ENCODE results near the gene GLS2. TPM values are rescaled to one million over a fixed set of nuclear protein-coding genes. Genes with fewer than 3 reads are reported as not detected.

Gene GLS2
- total and polyA plus RNA-seq, 9 of the 15 experiments (the other 6 are each of a cell fraction or from before 2014, with no cell fraction given): 0.11 TPM; not detected in 8

DNA sequence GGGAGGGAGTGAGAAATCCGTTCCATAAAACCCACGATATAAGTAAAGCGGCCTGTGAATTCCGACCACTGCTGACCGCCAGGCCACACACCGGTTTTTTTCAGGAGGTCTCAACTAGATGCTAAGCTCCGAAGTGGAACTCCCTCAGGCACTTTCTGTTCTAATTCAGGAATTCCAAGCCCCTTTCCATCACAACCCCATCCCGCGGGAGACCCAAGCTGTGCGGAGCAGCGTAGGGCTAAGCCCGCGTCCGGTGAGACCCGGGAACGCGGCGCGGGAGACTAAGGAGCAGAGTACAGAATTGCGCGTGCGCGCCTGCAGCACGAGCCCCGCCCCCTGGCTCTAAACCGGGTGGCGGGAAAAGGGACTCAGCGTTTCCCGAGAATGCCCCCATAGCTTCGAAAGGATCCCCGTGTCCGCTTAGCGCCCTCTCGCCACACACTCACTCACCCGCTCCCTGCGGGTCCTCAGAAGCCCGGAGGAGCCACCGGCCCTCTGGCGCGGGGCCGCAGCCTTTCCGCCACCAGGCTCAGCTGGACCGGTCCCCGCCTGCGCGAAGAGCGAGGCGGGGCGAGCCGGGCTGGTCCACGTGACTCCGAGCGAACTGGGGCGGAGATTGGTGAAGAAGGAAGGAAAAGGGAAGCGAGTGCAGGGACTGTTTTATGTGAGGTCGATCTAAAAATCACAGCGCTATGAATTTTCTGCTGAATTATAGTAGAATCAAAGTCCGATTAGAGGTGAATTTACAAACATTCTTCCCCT, 38.9 kb downstream of the GLS2 start, which contains the start of gene TIMELESS (continued):
- TF ChIP-seq ID3 (CRISPR knock-in tag; IDR thresholded peaks at IDR 0.05): no peak
- TF ChIP-seq ID3 (tag; IDR thresholded peaks at IDR 0.05): no peak
- TF ChIP-seq KLF16 (IDR thresholded peaks at IDR 0.05): no peak
- no peak for TF ChIP-seq RBM25 (IDR thresholded peaks at IDR 0.05; ENCODE audit: low read depth, low read length, severe bottlenecking)
- TF ChIP-seq, protein P1, sequence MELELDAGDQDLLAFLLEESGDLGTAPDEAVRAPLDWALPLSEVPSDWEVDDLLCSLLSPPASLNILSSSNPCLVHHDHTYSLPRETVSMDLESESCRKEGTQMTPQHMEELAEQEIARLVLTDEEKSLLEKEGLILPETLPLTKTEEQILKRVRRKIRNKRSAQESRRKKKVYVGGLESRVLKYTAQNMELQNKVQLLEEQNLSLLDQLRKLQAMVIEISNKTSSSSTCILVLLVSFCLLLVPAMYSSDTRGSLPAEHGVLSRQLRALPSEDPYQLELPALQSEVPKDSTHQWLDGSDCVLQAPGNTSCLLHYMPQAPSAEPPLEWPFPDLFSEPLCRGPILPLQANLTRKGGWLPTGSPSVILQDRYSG (tag; conservative IDR thresholded peaks at IDR 0.05; ENCODE audit: low read depth): 0 out of 2 replicates have a peak, but pooled peaks have one; percentile 29
- TF ChIP-seq, protein P2, sequence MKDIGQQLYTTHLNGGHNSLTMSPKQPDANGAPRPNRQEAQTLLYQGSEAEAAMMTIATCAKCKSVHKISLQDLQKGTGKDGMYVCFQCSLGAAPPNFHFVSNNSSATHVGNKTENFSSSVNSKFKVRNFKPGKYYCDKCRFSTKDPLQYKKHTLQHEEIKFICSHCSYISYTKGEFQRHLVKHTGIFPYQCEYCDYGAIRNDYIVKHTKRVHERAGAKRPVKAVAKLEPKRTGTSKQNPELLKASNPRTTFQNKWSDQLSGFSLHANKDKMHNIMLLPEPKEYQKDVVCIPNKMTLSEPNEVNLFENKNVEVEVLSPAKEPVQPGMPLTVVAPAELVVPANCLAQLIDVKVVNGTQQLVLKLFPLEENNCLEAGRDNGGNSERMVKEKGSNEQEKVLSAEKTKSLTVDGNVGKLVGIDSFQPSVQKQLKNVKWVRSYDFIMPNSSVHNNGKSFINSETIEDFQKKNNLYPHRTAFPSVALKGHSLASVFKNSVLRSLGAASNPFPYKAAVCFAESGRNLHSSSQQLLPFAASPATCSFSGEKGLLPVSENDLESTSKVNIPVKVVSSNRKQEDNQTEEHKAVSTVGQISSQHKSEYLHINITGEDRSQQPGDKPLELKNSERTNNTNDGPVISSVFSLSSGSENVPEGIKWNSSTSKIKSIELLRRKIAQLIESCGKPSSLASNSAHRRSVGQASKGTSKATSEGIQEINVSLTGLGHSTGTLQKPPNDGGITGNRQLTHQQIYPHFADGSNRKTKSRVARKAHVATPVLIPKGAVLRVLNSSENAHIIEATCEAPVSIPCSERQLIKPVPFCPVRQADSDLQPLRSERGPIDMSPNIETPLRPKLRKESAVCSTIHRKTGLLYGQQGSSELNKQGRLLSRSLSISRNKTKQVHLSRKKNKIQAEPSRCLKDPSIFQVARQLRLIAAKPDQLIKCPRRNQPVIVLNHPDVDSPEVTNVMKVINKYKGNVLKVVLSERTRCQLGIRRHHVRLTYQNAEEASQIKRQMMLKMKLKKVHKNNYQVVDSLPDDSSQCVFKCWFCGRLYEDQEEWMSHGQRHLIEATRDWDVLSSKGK (CRISPR knock-in tag; IDR thresholded peaks at IDR 0.05): no peak
- TF ChIP-seq ZFP1 (CRISPR knock-in tag; IDR thresholded peaks at IDR 0.05): no peak
- no peak for TF ChIP-seq CCAR2 (IDR thresholded peaks at IDR 0.05; ENCODE audit: low read depth, low read length)
- TF ChIP-seq ZBTB7A (IDR thresholded peaks at IDR 0.05; ENCODE audit: borderline replicate concordance, control insufficient read depth, low read depth, low read length): peak; percentile 62; the same call in 1 of the 2 replicates
- TF ChIP-seq FOXK2 (conservative IDR thresholded peaks at IDR 0.05 in 1 of 2, IDR thresholded peaks at IDR 0.05 in 1 of 2; ENCODE audit: low read depth in 2 of 2): 0 out of 4 replicates have a peak, but pooled peaks of 1 of the 2 experiments have one; percentile 49
- TF ChIP-seq RAD51 (IDR thresholded peaks at IDR 0.05; ENCODE audit: borderline replicate concordance, low read depth): peak; percentile 96
- peak; percentile 41; the same call in 1 of the 2 replicates for TF ChIP-seq CREM (IDR thresholded peaks at IDR 0.05; ENCODE audit: low read depth)
- TF ChIP-seq, protein P3, sequence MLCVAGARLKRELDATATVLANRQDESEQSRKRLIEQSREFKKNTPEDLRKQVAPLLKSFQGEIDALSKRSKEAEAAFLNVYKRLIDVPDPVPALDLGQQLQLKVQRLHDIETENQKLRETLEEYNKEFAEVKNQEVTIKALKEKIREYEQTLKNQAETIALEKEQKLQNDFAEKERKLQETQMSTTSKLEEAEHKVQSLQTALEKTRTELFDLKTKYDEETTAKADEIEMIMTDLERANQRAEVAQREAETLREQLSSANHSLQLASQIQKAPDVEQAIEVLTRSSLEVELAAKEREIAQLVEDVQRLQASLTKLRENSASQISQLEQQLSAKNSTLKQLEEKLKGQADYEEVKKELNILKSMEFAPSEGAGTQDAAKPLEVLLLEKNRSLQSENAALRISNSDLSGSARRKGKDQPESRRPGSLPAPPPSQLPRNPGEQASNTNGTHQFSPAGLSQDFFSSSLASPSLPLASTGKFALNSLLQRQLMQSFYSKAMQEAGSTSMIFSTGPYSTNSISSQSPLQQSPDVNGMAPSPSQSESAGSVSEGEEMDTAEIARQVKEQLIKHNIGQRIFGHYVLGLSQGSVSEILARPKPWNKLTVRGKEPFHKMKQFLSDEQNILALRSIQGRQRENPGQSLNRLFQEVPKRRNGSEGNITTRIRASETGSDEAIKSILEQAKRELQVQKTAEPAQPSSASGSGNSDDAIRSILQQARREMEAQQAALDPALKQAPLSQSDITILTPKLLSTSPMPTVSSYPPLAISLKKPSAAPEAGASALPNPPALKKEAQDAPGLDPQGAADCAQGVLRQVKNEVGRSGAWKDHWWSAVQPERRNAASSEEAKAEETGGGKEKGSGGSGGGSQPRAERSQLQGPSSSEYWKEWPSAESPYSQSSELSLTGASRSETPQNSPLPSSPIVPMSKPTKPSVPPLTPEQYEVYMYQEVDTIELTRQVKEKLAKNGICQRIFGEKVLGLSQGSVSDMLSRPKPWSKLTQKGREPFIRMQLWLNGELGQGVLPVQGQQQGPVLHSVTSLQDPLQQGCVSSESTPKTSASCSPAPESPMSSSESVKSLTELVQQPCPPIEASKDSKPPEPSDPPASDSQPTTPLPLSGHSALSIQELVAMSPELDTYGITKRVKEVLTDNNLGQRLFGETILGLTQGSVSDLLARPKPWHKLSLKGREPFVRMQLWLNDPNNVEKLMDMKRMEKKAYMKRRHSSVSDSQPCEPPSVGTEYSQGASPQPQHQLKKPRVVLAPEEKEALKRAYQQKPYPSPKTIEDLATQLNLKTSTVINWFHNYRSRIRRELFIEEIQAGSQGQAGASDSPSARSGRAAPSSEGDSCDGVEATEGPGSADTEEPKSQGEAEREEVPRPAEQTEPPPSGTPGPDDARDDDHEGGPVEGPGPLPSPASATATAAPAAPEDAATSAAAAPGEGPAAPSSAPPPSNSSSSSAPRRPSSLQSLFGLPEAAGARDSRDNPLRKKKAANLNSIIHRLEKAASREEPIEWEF (CRISPR knock-in tag; IDR thresholded peaks at IDR 0.05): no peak
- no peak for TF ChIP-seq JUNB (CRISPR knock-in tag; conservative IDR thresholded peaks at IDR 0.05)
- TF ChIP-seq FIP1L1 (IDR thresholded peaks at IDR 0.05; ENCODE audit: low read depth, low read length, poor library complexity, severe bottlenecking): peak; percentile 65
- TF ChIP-seq NFIC (IDR thresholded peaks at IDR 0.05): peak; percentile 45; the same call in 1 of the 2 replicates

Measured in K562 (cell line).